ENCODE measurements around the gene ATP9A.

ATP9A gene

DNA sequence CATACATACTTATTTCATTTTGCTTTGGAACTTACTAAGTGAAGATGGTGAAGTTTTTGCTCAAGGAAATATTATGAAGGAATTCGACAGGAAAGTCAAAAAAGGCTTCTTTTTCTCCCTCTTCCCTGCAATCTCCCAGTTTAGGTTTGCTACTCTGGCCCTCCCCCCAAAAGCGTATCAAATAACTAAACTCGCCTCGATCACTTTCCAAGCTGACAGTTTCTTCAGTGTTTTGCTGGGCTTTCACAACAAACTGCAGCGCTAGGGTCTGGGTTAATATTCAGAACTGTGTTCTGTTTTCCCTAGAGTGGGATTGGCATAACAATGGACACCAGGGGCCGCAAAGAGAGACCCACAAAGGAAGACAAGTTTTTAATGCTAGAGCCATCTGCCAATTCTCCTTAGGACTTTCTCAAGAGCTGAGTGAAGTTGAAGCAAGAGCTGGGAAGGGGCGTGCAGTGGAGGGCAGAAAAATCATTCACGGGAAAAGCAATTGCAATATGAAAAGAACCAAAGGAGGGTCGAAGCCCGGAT, 57.8 kb downstream of the ATP9A start:
- TF ChIP-seq POLR2AphosphoS5 (IDR thresholded peaks at IDR 0.05; ENCODE audit: low read depth, low read length) (no peak), REST (IDR thresholded peaks at IDR 0.05; ENCODE audit: insufficient read depth in 1 of 2, low read depth in 2 of 2, low read length in 2 of 2) (no peak), FOXP2 (optimal IDR thresholded peaks at IDR 0.05; ENCODE audit: borderline replicate concordance, extremely low read depth, extremely low read length, insufficient read depth) (no peak), TAF1 (IDR thresholded peaks at IDR 0.05; ENCODE audit: borderline replicate concordance, insufficient read depth, low read length) (no peak), SIN3A (IDR thresholded peaks at IDR 0.05; ENCODE audit: borderline replicate concordance, insufficient read depth, low read length) (no peak)

- TF ChIP-seq FOXP2 (optimal IDR thresholded peaks at IDR 0.05; ENCODE audit: borderline replicate concordance, extremely low read depth, extremely low read length, insufficient read depth) = no peak
- TF ChIP-seq REST (IDR thresholded peaks at IDR 0.05; ENCODE audit: insufficient read depth in 1 of 2, low read depth in 2 of 2, low read length in 2 of 2) = no peak
- TF ChIP-seq SIN3A (IDR thresholded peaks at IDR 0.05; ENCODE audit: borderline replicate concordance, insufficient read depth, low read length) = no peak
- TF ChIP-seq TAF1 (IDR thresholded peaks at IDR 0.05; ENCODE audit: borderline replicate concordance, insufficient read depth, low read length) = no peak
- no peak for TF ChIP-seq POLR2AphosphoS5 (IDR thresholded peaks at IDR 0.05; ENCODE audit: low read depth, low read length)
These were observed 62.8 kb downstream of the ATP9A start for GRCh38 chr20:51705400-51705799.

GRCh38 chr20:51703400-51704287, 64.5 kb downstream of the ATP9A start:
- no peak for TF ChIP-seq FOXP2 (optimal IDR thresholded peaks at IDR 0.05; ENCODE audit: borderline replicate concordance, extremely low read depth, extremely low read length, insufficient read depth)
- no peak for TF ChIP-seq SIN3A (IDR thresholded peaks at IDR 0.05; ENCODE audit: borderline replicate concordance, insufficient read depth, low read length)
- TF ChIP-seq POLR2AphosphoS5 (IDR thresholded peaks at IDR 0.05; ENCODE audit: low read depth, low read length) = no peak
- TF ChIP-seq REST (IDR thresholded peaks at IDR 0.05; ENCODE audit: insufficient read depth in 1 of 2, low read depth in 2 of 2, low read length in 2 of 2) = no peak

DNA sequence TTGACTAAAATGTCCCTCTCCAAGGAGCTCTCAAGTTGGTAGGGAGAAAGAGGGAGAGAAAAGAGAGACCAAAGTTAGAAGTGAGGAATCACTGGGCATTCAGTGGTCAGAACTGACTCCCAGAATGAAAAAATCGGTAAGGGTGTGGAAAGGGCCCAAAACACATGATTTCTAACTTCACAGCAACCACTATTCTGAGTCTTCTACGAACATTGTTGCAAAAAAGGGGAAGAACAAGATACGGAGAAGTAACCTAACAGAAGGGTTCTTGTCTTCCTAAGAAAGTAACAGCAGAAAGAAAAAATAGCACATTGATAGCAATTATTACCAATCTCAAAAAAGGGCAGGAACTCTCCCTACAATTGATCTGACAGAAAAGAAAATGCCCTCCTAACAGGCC, 65.6 kb downstream of the ATP9A start:
- TF ChIP-seq POLR2AphosphoS5 (IDR thresholded peaks at IDR 0.05; ENCODE audit: low read depth, low read length) (no peak), SIN3A (IDR thresholded peaks at IDR 0.05; ENCODE audit: borderline replicate concordance, insufficient read depth, low read length) (no peak), TAF1 (IDR thresholded peaks at IDR 0.05; ENCODE audit: borderline replicate concordance, insufficient read depth, low read length) (no peak), REST (IDR thresholded peaks at IDR 0.05; ENCODE audit: insufficient read depth in 1 of 2, low read depth in 2 of 2, low read length in 2 of 2) (no peak), FOXP2 (optimal IDR thresholded peaks at IDR 0.05; ENCODE audit: borderline replicate concordance, extremely low read depth, extremely low read length, insufficient read depth) (no peak)

Measured in PFSK-1 (cell line).